PFSK-1 (cell line): Measurements from ENCODE around the gene CCSER2.

ENCODE experiments used
- FOXP2 ChIP-seq: optimal IDR thresholded peaks from 2 replicates; pipeline ENCODE3; 2011; ENCODE audit warnings: borderline replicate concordance, control low read depth, inconsistent platforms; ENCODE audit not compliant: insufficient read depth; ENCODE audit errors: extremely low read length, extremely low read depth
- POLR2AphosphoS5 ChIP-seq: IDR thresholded peaks from 2 replicates; pipeline ENCODE4 v1.6.1; 2012; ENCODE audit warnings: low read depth, mild to moderate bottlenecking, control low read depth, low read length, moderate library complexity
- SIN3A ChIP-seq: IDR thresholded peaks from 2 replicates; pipeline ENCODE4 v1.6.1; 2012; ENCODE audit warnings: mild to moderate bottlenecking, low read length, moderate library complexity, borderline replicate concordance; ENCODE audit not compliant: insufficient read depth
- TAF1 ChIP-seq: IDR thresholded peaks from 2 replicates; pipeline ENCODE4 v1.6.1; 2012; ENCODE audit warnings: low read length, control low read depth, borderline replicate concordance; ENCODE audit not compliant: insufficient read depth
- TF ChIP-seq, protein P1 (sequence below), 2 experiments: IDR thresholded peaks; 2 replicates each; pipeline versions ENCODE4 v1.6.1 to v1.8.0; 2011 to 2012; ENCODE audit warnings: low read depth in 2 of 2, low read length in 2 of 2, control low read depth in 1 of 2, inconsistent platforms in 1 of 2, mild to moderate bottlenecking in 1 of 2, moderate library complexity in 1 of 2; ENCODE audit not compliant: insufficient read depth in 1 of 2

DNA sequence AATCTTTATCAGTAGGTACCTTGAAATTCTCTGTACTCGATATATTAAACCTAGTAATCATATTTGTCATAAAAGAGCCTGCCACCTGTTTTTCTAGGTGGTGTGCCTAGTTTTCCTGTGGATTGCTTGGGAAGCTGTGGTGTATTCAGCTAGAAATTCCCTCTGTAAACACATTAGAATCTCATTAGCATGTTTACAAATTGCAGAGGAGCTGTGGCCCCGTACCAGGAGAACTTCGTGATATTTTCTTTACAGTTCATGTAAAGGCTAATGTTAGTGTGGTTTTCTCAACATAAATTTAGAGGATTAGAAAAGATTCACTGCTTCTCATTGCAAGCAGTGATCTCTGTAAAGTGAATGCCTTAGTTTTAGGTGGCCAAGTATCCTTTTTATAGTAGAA, 144.7 kb downstream of the CCSER2 start:
- TF ChIP-seq, protein P1, sequence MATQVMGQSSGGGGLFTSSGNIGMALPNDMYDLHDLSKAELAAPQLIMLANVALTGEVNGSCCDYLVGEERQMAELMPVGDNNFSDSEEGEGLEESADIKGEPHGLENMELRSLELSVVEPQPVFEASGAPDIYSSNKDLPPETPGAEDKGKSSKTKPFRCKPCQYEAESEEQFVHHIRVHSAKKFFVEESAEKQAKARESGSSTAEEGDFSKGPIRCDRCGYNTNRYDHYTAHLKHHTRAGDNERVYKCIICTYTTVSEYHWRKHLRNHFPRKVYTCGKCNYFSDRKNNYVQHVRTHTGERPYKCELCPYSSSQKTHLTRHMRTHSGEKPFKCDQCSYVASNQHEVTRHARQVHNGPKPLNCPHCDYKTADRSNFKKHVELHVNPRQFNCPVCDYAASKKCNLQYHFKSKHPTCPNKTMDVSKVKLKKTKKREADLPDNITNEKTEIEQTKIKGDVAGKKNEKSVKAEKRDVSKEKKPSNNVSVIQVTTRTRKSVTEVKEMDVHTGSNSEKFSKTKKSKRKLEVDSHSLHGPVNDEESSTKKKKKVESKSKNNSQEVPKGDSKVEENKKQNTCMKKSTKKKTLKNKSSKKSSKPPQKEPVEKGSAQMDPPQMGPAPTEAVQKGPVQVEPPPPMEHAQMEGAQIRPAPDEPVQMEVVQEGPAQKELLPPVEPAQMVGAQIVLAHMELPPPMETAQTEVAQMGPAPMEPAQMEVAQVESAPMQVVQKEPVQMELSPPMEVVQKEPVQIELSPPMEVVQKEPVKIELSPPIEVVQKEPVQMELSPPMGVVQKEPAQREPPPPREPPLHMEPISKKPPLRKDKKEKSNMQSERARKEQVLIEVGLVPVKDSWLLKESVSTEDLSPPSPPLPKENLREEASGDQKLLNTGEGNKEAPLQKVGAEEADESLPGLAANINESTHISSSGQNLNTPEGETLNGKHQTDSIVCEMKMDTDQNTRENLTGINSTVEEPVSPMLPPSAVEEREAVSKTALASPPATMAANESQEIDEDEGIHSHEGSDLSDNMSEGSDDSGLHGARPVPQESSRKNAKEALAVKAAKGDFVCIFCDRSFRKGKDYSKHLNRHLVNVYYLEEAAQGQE (IDR thresholded peaks at IDR 0.05; ENCODE audit: insufficient read depth in 1 of 2, low read depth in 2 of 2, low read length in 2 of 2): no peak
- TF ChIP-seq POLR2AphosphoS5 (no peak), TAF1 (no peak), SIN3A (no peak), FOXP2 (no peak)
